ENCODE measurements around the gene PPM1E. TPM values are rescaled to one million over a fixed set of nuclear protein-coding genes. Genes with fewer than 3 reads are reported as not detected.
A peak's percentile ranks its signal among the peaks of the same experiment; 100 is the strongest.

PPM1E gene
- total RNA-seq, 2 experiments from 2014 or later: not detected

GRCh38 chr17:59002126-59002525 lies 246.5 kb downstream of the PPM1E start:
- intact Hi-C loops (cut with DNase I, micrococcal nuclease): loop anchor here in 1 of 2 experiments (5.0 to 10.0 kb wide), 2 partner anchors 105 to 687 kb away; partner anchors contain the start of gene TRIM37
- H3K4me1 ChIP-seq (ENCODE audit: insufficient read depth, low read length): peaks cover 9% of the 10 kb centered on the region
- POLR2A ChIA-PET: interaction anchor here (1.0 to 1.4 kb wide), 3 partner anchors 370 to 483 kb away, joined by 3 to 8 read pairs (median 6); no protein-coding TSS in a partner anchor

DNA sequence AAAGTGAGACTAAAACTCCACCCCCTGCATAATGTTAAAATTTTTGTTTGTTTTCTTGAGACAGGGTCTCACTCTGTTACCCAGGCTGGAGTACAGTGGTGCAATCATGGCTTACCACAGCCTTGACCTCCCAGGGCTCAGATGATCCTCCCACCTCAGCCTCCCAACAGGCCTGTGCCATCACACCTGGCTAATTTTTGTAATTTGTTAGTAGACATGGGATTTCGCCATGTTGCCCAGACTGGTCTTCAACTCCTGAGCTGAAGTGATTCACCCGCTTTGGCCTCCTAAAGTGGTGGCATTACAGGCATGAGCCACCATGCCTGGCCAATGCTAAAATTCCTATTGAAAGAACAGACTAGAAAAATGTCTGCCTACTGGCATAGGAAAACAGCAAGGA lies 247.2 kb downstream of the PPM1E start:
- Mint-ChIP-seq H3K4me3 (no peak overlapping the region), H3K4me1 (ENCODE audit: low read depth) (peaks cover 12% of the 10 kb centered on the region), H3K27ac (peak overlapping the region; percentile 47), H3K27me3 (no peaks in the 10 kb centered on the region), H3K9me3 (no peaks in the 10 kb centered on the region), H3K36me3 (ENCODE audit: low read depth) (peaks cover 33% of the 10 kb centered on the region)
- ATAC-seq (ENCODE audit: poor library complexity) (no peak), DNase-seq (no peak)
- Histone ChIP-seq H3K36me3 (ENCODE audit: insufficient read depth, low read length) (peaks cover 17% of the 10 kb centered on the region), H3K4me1 (ENCODE audit: insufficient read depth, low read length) (peaks cover 9% of the 10 kb centered on the region), H3K9me3 (ENCODE audit: control insufficient read depth in 1 of 2, insufficient read depth in 1 of 2, low read length in 2 of 2) (no peaks in the 10 kb centered on the region), H3K27ac (ENCODE audit: low read depth in 1 of 2, low read length in 2 of 2) (no peak overlapping the region), H3K27me3 (ENCODE audit: control insufficient read depth in 1 of 2, insufficient read depth in 2 of 2, low read length in 2 of 2) (no peaks in the 10 kb centered on the region), H3K4me3 (ENCODE audit: low read length) (no peak overlapping the region)
- ChIA-PET CTCF (interaction anchor here (5.7 kb wide), 1 partner anchor 484 kb away, joined by 36 read pairs; no protein-coding TSS in a partner anchor), POLR2A (interaction anchor here (1.2 kb wide), 1 partner anchor 484 kb away, joined by 3 read pairs; no protein-coding TSS in a partner anchor)
- no peak for TF ChIP-seq CTCF (IDR thresholded peaks at IDR 0.05)
- intact Hi-C loops (cut with DNase I, micrococcal nuclease): loop anchor here in 1 of 2 experiments (5.0 to 10.0 kb wide), 2 partner anchors 104 to 688 kb away; partner anchors contain the start of gene TRIM37

More at GRCh38 chr17:59002126-59002525, 246.5 kb downstream of the PPM1E start:
- H3K27ac Mint-ChIP-seq: peak overlapping the region; percentile 91
- peaks cover 32% of the 10 kb centered on the region for H3K36me3 Mint-ChIP-seq (ENCODE audit: low read depth)
- CTCF ChIA-PET: interaction anchor here (5.7 kb wide), 1 partner anchor 483 kb away, joined by 36 read pairs; no protein-coding TSS in a partner anchor
- Histone ChIP-seq H3K4me3 (ENCODE audit: low read length) (no peak overlapping the region), H3K36me3 (ENCODE audit: insufficient read depth, low read length) (peaks cover 15% of the 10 kb centered on the region), H3K9me3 (ENCODE audit: control insufficient read depth in 1 of 2, insufficient read depth in 1 of 2, low read length in 2 of 2) (no peaks in the 10 kb centered on the region), H3K27ac (ENCODE audit: low read depth in 1 of 2, low read length in 2 of 2) (peak overlapping the region in 1 of 2 donors; percentile 54), H3K27me3 (ENCODE audit: control insufficient read depth in 1 of 2, insufficient read depth in 2 of 2, low read length in 2 of 2) (no peaks in the 10 kb centered on the region)
- H3K9me3 Mint-ChIP-seq: no peaks in the 10 kb centered on the region
- H3K4me3 Mint-ChIP-seq: no peak overlapping the region
- H3K4me1 Mint-ChIP-seq (ENCODE audit: low read depth): peaks cover 12% of the 10 kb centered on the region
- no peak for TF ChIP-seq CTCF (IDR thresholded peaks at IDR 0.05)
- ATAC-seq (ENCODE audit: poor library complexity): no peak
- no peaks in the 10 kb centered on the region for H3K27me3 Mint-ChIP-seq
- DNase-seq: no peak

DNA sequence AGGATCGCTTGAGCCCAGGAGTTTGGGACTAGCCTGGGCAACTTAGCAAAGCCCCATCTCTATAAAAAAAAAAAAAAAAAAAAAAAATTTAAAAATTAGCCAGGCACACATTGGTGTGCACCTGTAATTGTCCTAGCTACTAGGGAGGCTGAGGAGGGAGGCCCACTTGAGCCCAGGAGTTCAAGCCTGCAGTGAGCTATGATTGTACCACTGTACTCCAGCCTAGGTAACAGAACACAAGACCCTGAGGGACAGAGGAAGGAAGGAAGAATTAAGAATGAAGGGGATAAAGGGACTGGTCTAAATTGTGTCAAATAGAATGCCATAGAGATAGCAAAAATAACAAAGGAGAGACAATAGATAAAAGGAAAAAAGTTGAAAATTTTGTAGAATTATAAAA lies 248.2 kb downstream of the PPM1E start:
- Mint-ChIP-seq H3K27ac (no peak overlapping the region), H3K4me1 (ENCODE audit: low read depth) (peaks cover 12% of the 10 kb centered on the region), H3K4me3 (no peak overlapping the region), H3K36me3 (ENCODE audit: low read depth) (peaks cover 33% of the 10 kb centered on the region), H3K27me3 (no peaks in the 10 kb centered on the region), H3K9me3 (no peaks in the 10 kb centered on the region)
- CTCF ChIA-PET: interaction anchor here (5.7 kb wide), 1 partner anchor 485 kb away, joined by 36 read pairs; no protein-coding TSS in a partner anchor
- H3K27ac ChIP-seq (ENCODE audit: low read depth in 1 of 2, low read length in 2 of 2): no peak overlapping the region
- H3K4me1 ChIP-seq (ENCODE audit: insufficient read depth, low read length): peaks cover 9% of the 10 kb centered on the region
- peaks cover 16% of the 10 kb centered on the region for H3K36me3 ChIP-seq (ENCODE audit: insufficient read depth, low read length)
- intact Hi-C loops (cut with DNase I, micrococcal nuclease): loop anchor here (2.0 to 10.0 kb wide), 4 partner anchors 103 to 689 kb away; partner anchors contain the start of genes RNF43 (in 1 of the 2) and TRIM37 (in 1 of the 2)
- POLR2A ChIA-PET: interaction anchor here (1.2 kb wide), 1 partner anchor 485 kb away, joined by 3 read pairs; no protein-coding TSS in a partner anchor
- TF ChIP-seq CTCF (IDR thresholded peaks at IDR 0.05): no peak
- ATAC-seq (ENCODE audit: poor library complexity): no peak
- DNase-seq: no peak
- no peak overlapping the region for H3K4me3 ChIP-seq (ENCODE audit: low read length)
- no peaks in the 10 kb centered on the region for H3K27me3 ChIP-seq (ENCODE audit: control insufficient read depth in 1 of 2, insufficient read depth in 2 of 2, low read length in 2 of 2)
- no peaks in the 10 kb centered on the region for H3K9me3 ChIP-seq (ENCODE audit: control insufficient read depth in 1 of 2, insufficient read depth in 1 of 2, low read length in 2 of 2)

Data from CD4-positive, alpha-beta T cell (primary cell).